Urothelium cell line (cell line): ENCODE data around the gene HSD17B1.
"Not testable (repeated sequence)": the region's sequence is repeated elsewhere in the genome, so short reads cannot be mapped to it uniquely, and the experiment has no call there.

Experiments
- DNase-seq: peaks from one replicate; pipeline ENCODE4 v3.0.0; 2011; ENCODE audit warnings: low spot score, mixed read lengths
- FAIRE-seq: peaks from 2 replicates; lab custom pipeline; 2011; peaks lifted over from hg19 to GRCh38; lab: Jason Lieb, UNC

The HSD17B1 gene

GRCh38 chr17:42545755-42546505, 6.8 kb upstream of the HSD17B1 start:
- FAIRE-seq = peak; percentile 17
- not testable (repeated sequence) for DNase-seq

DNA sequence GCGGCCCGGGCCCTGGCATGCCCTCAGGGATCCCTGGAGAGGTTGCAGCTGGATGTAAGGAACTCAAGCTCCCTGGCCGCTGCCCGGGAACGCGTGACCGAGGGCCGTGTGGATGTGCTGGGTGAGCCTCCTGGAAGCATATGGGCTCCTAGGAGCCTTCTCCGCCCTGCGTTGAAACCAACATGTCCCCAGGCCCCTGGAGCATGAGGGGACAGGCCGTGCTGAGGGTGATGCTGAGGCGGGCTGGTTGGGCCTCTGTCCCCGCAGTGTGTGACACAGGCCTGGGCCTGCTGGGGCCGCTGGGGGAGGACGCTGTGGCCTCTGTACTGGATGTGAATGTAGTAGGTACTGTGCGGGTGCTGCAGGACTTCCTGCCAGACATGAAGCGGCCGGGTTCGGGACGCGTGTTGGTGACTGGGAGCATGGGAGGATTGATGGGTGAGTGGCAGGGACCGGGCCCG, 5.7 kb upstream of the HSD17B1 start:
- DNase-seq (no peak), FAIRE-seq (no peak)

- DNase-seq = no peak
- no peak for FAIRE-seq
Measured at GRCh38 chr17:42547698-42548069, 5.0 kb upstream of the HSD17B1 start.

GRCh38 chr17:42548070-42548837, 4.5 kb upstream of the HSD17B1 start:
- FAIRE-seq (no peak), DNase-seq (no peak)

DNA sequence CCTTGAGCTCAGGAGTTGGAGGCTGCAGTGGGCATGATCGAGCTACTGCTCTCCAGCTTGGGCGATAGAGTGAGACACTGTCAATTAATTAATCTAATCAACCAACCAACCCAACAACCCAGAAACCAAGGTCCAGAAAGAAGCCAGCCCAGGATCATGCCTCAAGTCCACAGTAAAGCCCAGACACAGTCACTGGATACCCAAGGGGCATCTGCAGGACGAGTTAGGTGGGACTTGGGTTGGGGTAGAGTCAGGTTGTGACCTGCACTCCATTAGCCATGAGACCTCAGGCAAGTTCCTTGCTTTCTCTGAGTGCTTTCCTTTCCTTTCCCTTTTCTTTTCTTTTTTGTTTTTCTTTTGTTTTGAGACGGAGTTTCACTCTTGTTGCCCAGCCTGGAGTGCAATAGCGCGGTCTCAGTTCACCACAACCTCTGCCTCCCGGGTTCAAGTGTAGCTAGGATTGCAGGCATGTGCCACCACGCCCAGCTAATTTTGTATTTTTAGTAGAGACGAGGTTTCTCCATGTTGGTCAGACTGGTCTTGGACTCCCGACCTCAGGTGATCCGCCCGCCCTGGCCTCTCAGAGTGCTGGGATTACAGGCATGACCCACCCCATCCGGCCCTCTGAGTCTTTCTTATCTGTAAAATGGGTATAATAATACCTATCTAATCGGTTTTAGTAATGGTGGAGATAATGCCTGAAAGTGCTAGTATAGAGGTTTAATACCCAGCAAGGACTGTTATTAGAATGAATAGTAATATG, 3.5 kb upstream of the HSD17B1 start:
- FAIRE-seq = no peak
- DNase-seq = no peak

DNA sequence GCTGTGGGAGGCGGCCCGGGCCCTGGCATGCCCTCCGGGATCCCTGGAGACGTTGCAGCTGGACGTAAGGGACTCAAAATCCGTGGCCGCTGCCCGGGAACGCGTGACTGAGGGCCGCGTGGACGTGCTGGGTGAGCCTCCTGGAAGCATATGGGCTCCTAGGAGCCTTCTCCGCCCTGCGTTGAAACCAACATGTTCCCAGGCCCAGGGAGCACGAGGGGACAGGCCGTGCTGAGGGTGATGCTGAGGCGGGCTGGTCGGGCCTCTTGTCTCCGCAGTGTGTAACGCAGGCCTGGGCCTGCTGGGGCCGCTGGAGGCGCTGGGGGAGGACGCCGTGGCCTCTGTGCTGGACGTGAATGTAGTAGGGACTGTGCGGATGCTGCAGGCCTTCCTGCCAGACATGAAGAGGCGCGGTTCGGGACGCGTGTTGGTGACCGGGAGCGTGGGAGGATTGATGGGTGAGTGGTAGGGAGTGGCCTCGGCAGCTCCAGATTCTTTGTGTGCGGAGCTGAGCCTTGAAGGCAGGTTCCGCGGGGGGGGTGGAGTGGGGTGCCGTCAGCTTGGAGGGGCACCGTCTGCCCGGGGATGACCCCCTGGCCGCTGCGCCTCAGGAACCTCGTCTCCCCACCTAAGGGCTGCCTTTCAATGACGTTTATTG, 567 bp downstream of the HSD17B1 start:
- FAIRE-seq (no peak), DNase-seq (peak; percentile 27)

- DNase-seq (no peak), FAIRE-seq (no peak)
Measured at GRCh38 chr17:42553866-42554249, 1.1 kb downstream of the HSD17B1 start.

DNA sequence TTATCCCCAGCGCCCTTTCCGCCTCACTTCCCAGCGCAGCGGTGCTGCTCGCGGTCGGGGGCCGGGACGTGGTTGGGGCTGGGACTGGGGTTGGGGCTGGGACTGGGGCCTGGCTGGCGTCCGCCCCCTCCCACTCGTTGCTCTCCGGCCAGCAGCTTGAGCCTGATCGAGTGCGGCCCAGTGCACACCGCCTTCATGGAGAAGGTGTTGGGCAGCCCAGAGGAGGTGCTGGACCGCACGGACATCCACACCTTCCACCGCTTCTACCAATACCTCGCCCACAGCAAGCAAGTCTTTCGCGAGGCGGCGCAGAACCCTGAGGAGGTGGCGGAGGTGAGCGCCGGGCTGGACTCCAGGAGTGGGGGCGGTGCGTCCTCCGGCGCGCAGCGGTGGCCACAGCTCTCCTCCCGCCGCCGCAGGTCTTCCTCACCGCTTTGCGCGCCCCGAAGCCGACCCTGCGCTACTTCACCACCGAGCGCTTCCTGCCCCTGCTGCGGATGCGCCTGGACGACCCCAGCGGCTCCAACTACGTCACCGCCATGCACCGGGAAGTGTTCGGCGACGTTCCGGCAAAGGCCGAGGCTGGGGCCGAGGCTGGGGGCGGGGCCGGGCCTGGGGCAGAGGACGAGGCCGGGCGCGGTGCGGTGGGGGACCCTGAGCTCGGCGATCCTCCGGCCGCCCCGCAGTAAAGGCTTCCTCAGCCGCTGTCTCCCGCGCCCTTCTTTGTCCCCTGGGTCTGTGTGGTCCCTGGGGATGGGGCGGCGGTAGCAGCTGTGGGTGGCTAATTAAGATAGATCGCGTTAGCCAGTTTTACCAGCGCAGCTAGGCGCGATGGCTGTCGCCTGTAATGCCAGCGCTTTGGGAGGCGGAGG, 1.8 kb downstream of the HSD17B1 start:
- FAIRE-seq (peak; percentile 17), DNase-seq (peak; percentile 89)

DNA sequence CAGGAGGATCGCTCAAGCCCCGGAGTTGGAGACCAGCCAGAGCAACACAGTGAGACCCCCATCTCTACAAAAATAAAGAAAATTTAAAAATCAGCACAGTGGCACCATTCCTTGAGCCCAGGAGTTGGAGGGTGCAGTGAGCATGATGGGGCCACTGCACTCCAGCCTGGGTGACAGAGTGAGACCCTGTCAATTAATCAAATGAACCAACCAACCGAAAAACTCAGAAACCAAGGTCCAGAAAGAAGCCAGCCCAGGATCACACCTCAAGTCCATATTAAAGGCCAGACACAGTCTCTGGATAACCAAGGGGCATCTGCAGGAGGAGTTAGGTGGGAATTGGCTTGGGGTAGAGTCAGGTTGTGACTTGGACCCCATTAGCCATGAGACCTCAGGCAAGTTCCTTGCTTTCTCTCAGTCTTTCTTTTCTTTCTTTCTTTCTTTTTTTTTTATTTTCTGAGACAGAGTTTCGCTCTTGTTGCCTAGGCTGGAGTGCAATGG, 2.4 kb downstream of the HSD17B1 start:
- FAIRE-seq (no peak), DNase-seq (no peak)

GRCh38 chr17:42555961-42556617, 3.4 kb downstream of the HSD17B1 start:
- not testable (repeated sequence) for DNase-seq
- peak; percentile 74 for FAIRE-seq

DNA sequence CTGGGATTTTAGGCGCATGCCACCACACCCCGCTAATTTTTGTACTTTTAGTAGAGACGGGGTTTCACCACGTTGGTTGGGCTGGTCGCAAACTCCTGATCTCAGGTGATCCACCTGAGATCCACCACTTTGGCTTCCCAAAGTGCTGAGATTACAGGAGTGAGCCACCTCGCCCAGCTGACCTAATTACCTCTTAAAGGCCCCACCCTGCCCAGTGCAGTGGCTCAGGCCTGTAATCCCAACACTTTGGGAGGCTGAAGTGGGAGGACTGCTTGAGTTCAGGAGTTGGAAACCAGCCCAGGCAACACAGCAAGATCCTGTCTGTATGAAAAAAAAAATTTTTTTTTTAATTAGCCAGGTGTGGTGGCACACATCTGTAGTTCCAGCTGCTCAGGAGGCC, 6.4 kb downstream of the HSD17B1 start:
- DNase-seq = no peak
- FAIRE-seq = no peak

DNA sequence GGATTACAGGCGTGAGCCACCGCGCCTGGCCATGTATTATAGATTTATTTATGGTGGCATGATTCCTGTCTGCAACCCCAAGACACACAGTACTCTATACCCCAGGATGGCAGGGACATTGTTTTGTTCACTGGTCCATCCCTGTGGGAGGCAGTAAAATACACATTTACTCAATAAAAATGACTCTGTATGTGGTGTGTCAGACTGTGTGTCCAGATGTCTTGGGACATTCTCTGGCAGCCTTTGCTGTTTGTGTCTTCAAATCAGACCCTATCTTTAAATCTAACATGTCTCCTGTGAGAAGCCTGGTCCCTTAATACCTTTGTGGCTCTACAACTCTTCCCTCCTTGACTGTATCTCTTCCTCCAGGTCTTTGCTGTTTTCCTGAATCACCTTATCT, 7.5 kb downstream of the HSD17B1 start:
- DNase-seq (no peak), FAIRE-seq (no peak)

DNA sequence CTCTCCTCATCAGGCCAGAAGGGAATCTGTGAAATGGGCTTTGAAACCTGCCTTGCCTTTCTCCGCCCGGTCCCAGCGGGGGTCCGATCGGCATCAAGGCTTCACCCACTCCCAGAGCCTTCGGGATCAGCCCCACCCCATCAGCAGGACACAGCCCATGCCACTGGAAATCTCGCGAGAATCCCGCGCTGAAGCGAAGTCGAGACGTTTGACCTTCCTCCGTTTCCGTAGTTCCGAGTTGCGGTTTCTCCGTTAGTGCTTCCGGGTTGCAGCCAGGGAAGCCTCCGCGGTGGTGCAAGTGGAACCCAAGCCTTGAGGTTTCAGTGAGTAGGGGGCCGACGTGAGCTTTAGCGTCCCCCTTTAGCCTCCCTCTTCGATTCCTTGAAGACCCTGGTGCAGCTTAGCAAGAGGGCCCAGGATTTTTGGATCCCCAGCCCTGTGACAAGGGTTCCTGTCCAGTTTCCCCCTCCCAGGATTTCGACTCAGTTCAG, 9.2 kb downstream of the HSD17B1 start, which contains the start of gene COASY:
TSS of gene COASY (plus strand) at position 252 of the 491 bp plus-strand sequence. CDS start 475 bp downstream, outside the sequence.
- FAIRE-seq (no peak), DNase-seq (peak; percentile 97)

- no peak for FAIRE-seq
- DNase-seq = no peak
Measured at GRCh38 chr17:42562388-42563142, 9.8 kb downstream of the HSD17B1 start.

- FAIRE-seq = no peak
- DNase-seq = no peak
Measured at GRCh38 chr17:42563143-42563509, 10.4 kb downstream of the HSD17B1 start.

- FAIRE-seq (no peak), DNase-seq (no peak)
Measured at GRCh38 chr17:42563543-42563942, 10.8 kb downstream of the HSD17B1 start.

DNA sequence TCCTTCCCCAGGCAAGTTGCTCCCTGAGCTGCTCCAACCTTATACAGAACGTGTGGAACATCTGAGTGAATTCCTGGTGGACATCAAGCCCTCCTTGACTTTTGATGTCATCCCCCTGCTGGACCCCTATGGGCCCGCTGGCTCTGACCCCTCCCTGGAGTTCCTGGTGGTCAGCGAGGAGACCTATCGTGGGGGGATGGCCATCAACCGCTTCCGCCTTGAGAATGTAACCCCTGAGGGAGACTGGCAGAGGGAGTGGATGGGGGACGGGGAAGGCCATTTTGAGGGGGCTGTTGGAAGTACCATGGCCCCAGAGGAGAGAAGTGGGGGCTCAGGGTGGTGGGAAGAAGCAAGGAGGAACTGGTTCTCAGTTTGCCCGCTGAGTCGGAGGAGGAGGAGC, 11.2 kb downstream of the HSD17B1 start:
- FAIRE-seq (no peak), DNase-seq (no peak)

- no peak for DNase-seq
- no peak for FAIRE-seq
Measured at GRCh38 chr17:42564815-42565522, 12.2 kb downstream of the HSD17B1 start.
